ENCODE measurements around the gene FERMT3. TPM values are rescaled to one million over a fixed set of nuclear protein-coding genes. Genes with fewer than 3 reads are reported as not detected.
"Not testable (repeated sequence)": the region's sequence is repeated elsewhere in the genome, so short reads cannot be mapped to it uniquely, and the experiment has no call there.

The FERMT3 gene
- total RNA-seq, result 4.4 and 9.6 TPM in 2 replicates

GRCh38 chr11:64206457-64207255 lies at the start of gene FERMT3:
Gene FERMT3, plus strand, starts transcription at chr11:64206721. Its CDS starts 644 bp downstream, at chr11:64207365.
- peak in 1 of 2 donors; percentile 38 for DNase-seq (ENCODE audit: low read depth in 2 of 2)

GRCh38 chr11:64157631-64158394 lies 48.7 kb upstream of the FERMT3 start:
- no peak for DNase-seq (ENCODE audit: low read depth in 2 of 2)

- DNase-seq (ENCODE audit: low read depth in 2 of 2), result no peak
Measured at GRCh38 chr11:64161037-64161436, 45.5 kb upstream of the FERMT3 start.

- not testable (repeated sequence) for DNase-seq (ENCODE audit: low read depth in 2 of 2)
Measured at GRCh38 chr11:64162769-64163168, 43.8 kb upstream of the FERMT3 start.

GRCh38 chr11:64163951-64164350 lies 42.6 kb upstream of the FERMT3 start:
- no peak for DNase-seq (ENCODE audit: low read depth in 2 of 2)

GRCh38 chr11:64164392-64165312 lies 41.9 kb upstream of the FERMT3 start:
- DNase-seq (ENCODE audit: low read depth in 2 of 2), result no peak

- DNase-seq (ENCODE audit: low read depth in 2 of 2), result peak in 1 of 2 donors; percentile 27
Measured at GRCh38 chr11:64165481-64165841, 41.1 kb upstream of the FERMT3 start.

- peak; percentile 79 to 90 for DNase-seq (ENCODE audit: low read depth in 2 of 2)
Measured at GRCh38 chr11:64165842-64166635, 40.5 kb upstream of the FERMT3 start, which contains the start of gene MACROD1. Gene MACROD1, minus strand, starts transcription at chr11:64166113. Its CDS starts 119 bp downstream, at chr11:64165994.

GRCh38 chr11:64170419-64170818 lies 36.1 kb upstream of the FERMT3 start:
- DNase-seq (ENCODE audit: low read depth in 2 of 2), result no peak

- DNase-seq (ENCODE audit: low read depth in 2 of 2), result no peak
Measured at GRCh38 chr11:64173616-64174355, 32.7 kb upstream of the FERMT3 start.

GRCh38 chr11:64176751-64177150 lies 29.8 kb upstream of the FERMT3 start:
- no peak for DNase-seq (ENCODE audit: low read depth in 2 of 2)

- no peak for DNase-seq (ENCODE audit: low read depth in 2 of 2)
Measured at GRCh38 chr11:64178203-64178602, 28.3 kb upstream of the FERMT3 start.

- DNase-seq (ENCODE audit: low read depth in 2 of 2), result no peak
Measured at GRCh38 chr11:64178951-64179639, 27.4 kb upstream of the FERMT3 start.

GRCh38 chr11:64180891-64181290 lies 25.6 kb upstream of the FERMT3 start:
- DNase-seq (ENCODE audit: low read depth in 2 of 2), result no peak

- peak; percentile 92 to 96 for DNase-seq (ENCODE audit: low read depth in 2 of 2)
Measured at GRCh38 chr11:64181506-64182411, 24.8 kb upstream of the FERMT3 start.

- DNase-seq (ENCODE audit: low read depth in 2 of 2), result no peak
Measured at GRCh38 chr11:64183890-64184289, 22.6 kb upstream of the FERMT3 start.

GRCh38 chr11:64185175-64185692 lies 21.3 kb upstream of the FERMT3 start:
- peak; percentile 91 to 93 for DNase-seq (ENCODE audit: low read depth in 2 of 2)
